Measurements from ENCODE around the gene LY6G6C. TPM values are rescaled to one million over a fixed set of nuclear protein-coding genes. Genes with fewer than 3 reads are reported as not detected.

The LY6G6C gene
- total and polyA plus RNA-seq, 2 of the 13 experiments (the other 11 are each of a cell fraction or from before 2014, with no cell fraction given): 0.15 TPM; not detected in 1

DNA sequence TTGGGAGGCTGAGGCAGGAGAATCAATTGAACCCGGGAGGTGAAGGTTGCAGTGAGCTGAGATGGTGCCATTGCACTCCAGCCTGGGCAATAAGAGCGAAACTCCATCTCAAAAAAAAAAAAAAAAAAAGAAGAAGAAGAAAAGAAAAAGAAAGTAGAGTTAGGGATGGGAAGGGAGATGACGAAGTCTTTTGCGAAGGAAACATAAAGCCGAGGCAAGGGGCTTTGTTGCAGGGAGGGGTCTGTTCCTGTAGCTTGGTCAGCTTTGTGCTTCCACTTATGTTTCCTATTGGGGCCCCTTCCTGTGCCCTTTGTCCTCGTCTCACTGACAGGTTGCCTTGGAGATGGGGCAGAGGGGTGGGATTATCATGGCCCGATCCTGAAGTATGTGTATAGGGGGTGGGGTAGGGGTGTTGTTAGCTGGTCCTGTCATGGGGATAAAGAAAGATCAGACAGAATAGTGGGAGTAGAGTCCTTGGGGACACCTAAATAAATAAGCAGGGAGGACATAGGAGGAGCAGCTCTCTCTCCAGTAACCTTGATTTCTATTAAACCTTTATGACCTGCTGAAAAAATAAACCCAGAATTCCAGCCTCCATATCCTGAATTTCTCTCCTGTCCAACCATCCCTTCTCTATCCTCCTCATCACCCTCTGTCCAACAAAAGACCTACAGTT, 15.9 kb upstream of the LY6G6C start (continued):
- TF ChIP-seq, protein P1, sequence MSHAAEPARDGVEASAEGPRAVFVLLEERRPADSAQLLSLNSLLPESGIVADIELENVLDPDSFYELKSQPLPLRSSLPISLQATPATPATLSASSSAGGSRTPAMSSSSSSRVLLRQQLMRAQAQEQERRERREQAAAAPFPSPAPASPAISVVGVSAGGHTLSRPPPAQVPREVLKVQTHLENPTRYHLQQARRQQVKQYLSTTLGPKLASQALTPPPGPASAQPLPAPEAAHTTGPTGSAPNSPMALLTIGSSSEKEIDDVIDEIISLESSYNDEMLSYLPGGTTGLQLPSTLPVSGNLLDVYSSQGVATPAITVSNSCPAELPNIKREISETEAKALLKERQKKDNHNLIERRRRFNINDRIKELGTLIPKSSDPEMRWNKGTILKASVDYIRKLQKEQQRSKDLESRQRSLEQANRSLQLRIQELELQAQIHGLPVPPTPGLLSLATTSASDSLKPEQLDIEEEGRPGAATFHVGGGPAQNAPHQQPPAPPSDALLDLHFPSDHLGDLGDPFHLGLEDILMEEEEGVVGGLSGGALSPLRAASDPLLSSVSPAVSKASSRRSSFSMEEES (CRISPR knock-in tag; IDR thresholded peaks at IDR 0.05): peak; percentile 55
- no peak for TF ChIP-seq CHCHD3 (CRISPR knock-in tag; IDR thresholded peaks at IDR 0.05)
- TF ChIP-seq ADNP (CRISPR knock-in tag; IDR thresholded peaks at IDR 0.05): no peak
- peak; percentile 93 for TF ChIP-seq SSRP1 (CRISPR knock-in tag; IDR thresholded peaks at IDR 0.05)
- TF ChIP-seq KLF13 (CRISPR knock-in tag; IDR thresholded peaks at IDR 0.05): no peak
- peak; percentile 75; the same call in 1 of the 3 replicates for TF ChIP-seq MXI1 (IDR thresholded peaks at IDR 0.05; ENCODE audit: borderline replicate concordance, low read depth, low read length)
- peak; percentile 23; the same call in 1 of the 2 replicates for TF ChIP-seq NKX3-1 (CRISPR knock-in tag; IDR thresholded peaks at IDR 0.05)
- TF ChIP-seq ZNF790 (CRISPR knock-in tag; IDR thresholded peaks at IDR 0.05; ENCODE audit: borderline replicate concordance): 0 out of 2 replicates have a peak, but pooled peaks have one; percentile 23
- TF ChIP-seq ZNF510 (CRISPR knock-in tag; IDR thresholded peaks at IDR 0.05; ENCODE audit: low read depth): no peak
- TF ChIP-seq, protein P2, sequence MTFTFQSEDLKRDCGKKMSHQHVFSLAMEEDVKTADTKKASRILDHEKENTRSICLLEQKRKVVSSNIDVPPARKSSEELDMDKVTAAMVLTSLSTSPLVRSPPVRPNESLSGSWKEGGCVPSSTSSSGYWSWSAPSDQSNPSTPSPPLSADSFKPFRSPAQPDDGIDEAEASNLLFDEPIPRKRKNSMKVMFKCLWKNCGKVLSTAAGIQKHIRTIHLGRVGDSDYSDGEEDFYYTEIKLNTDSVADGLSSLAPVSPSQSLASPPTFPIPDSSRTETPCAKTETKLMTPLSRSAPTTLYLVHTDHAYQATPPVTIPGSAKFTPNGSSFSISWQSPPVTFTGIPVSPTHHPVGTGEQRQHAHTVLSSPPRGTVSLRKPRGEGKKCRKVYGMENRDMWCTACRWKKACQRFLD (CRISPR knock-in tag; IDR thresholded peaks at IDR 0.05; ENCODE audit: borderline replicate concordance): no peak
- TF ChIP-seq CREB1 (IDR thresholded peaks at IDR 0.05): no peak
- peak; percentile 66 for TF ChIP-seq CREB1 (CRISPR knock-in tag; IDR thresholded peaks at IDR 0.05)
- no peak for TF ChIP-seq JARID2 (CRISPR knock-in tag; IDR thresholded peaks at IDR 0.05; ENCODE audit: insufficient replicate concordance)
- TF ChIP-seq HHEX (CRISPR knock-in tag; IDR thresholded peaks at IDR 0.05): peak; percentile 67
- no peak for TF ChIP-seq ZNF234 (CRISPR knock-in tag; conservative IDR thresholded peaks at IDR 0.05)
- TF ChIP-seq CHD4 (IDR thresholded peaks at IDR 0.05; ENCODE audit: borderline replicate concordance, low read length): peak; percentile 32; the same call in 1 of the 2 replicates
- TF ChIP-seq CC2D1A (CRISPR knock-in tag; IDR thresholded peaks at IDR 0.05): no peak
- TF ChIP-seq, protein P3, sequence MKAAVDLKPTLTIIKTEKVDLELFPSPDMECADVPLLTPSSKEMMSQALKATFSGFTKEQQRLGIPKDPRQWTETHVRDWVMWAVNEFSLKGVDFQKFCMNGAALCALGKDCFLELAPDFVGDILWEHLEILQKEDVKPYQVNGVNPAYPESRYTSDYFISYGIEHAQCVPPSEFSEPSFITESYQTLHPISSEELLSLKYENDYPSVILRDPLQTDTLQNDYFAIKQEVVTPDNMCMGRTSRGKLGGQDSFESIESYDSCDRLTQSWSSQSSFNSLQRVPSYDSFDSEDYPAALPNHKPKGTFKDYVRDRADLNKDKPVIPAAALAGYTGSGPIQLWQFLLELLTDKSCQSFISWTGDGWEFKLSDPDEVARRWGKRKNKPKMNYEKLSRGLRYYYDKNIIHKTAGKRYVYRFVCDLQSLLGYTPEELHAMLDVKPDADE (CRISPR knock-in tag; IDR thresholded peaks at IDR 0.05): 0 out of 2 replicates have a peak, but pooled peaks have one; percentile 53
- TF ChIP-seq PHF21A (CRISPR knock-in tag; IDR thresholded peaks at IDR 0.05): peak; percentile 90
- no peak for TF ChIP-seq SYNCRIP (IDR thresholded peaks at IDR 0.05; ENCODE audit: insufficient read depth, low read depth, low read length)
- TF ChIP-seq, protein P4, sequence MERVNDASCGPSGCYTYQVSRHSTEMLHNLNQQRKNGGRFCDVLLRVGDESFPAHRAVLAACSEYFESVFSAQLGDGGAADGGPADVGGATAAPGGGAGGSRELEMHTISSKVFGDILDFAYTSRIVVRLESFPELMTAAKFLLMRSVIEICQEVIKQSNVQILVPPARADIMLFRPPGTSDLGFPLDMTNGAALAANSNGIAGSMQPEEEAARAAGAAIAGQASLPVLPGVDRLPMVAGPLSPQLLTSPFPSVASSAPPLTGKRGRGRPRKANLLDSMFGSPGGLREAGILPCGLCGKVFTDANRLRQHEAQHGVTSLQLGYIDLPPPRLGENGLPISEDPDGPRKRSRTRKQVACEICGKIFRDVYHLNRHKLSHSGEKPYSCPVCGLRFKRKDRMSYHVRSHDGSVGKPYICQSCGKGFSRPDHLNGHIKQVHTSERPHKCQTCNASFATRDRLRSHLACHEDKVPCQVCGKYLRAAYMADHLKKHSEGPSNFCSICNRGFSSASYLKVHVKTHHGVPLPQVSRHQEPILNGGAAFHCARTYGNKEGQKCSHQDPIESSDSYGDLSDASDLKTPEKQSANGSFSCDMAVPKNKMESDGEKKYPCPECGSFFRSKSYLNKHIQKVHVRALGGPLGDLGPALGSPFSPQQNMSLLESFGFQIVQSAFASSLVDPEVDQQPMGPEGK (CRISPR knock-in tag; IDR thresholded peaks at IDR 0.05): peak; percentile 97
- no peak for TF ChIP-seq ZNF432 (CRISPR knock-in tag; IDR thresholded peaks at IDR 0.05; ENCODE audit: borderline replicate concordance)
- no peak for TF ChIP-seq MTA1 (CRISPR knock-in tag; IDR thresholded peaks at IDR 0.05; ENCODE audit: borderline replicate concordance)
- TF ChIP-seq TGIF2 (CRISPR knock-in tag; IDR thresholded peaks at IDR 0.05): peak; percentile 92
- TF ChIP-seq, protein P5, sequence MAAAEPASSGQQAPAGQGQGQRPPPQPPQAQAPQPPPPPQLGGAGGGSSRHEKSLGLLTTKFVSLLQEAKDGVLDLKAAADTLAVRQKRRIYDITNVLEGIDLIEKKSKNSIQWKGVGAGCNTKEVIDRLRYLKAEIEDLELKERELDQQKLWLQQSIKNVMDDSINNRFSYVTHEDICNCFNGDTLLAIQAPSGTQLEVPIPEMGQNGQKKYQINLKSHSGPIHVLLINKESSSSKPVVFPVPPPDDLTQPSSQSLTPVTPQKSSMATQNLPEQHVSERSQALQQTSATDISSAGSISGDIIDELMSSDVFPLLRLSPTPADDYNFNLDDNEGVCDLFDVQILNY (CRISPR knock-in tag; conservative IDR thresholded peaks at IDR 0.05): no peak

Data from HepG2 (cell line).